Activated T-cell treated with anti-CD3 and anti-CD28 coated beads, Interleukin-2, amount 50 U/mL, for 1 hour (primary cell): ENCODE results near the gene GEMIN7.

Source experiments
- DNase-seq: peaks from one replicate; pipeline ENCODE4 v3.0.0-alpha.2; 2020

The GEMIN7 gene

GRCh38 chr19:45063851-45064801 lies 14.9 kb upstream of the GEMIN7 start:
- DNase-seq, result no peak

GRCh38 chr19:45066921-45067661 lies 12.0 kb upstream of the GEMIN7 start:
- DNase-seq, result no peak

GRCh38 chr19:45068041-45068440 lies 11.0 kb upstream of the GEMIN7 start:
- DNase-seq, result no peak

- no peak for DNase-seq
Measured at GRCh38 chr19:45069056-45069455, 10.0 kb upstream of the GEMIN7 start.

- no peak for DNase-seq
Measured at GRCh38 chr19:45070214-45070613, 8.8 kb upstream of the GEMIN7 start.

- no peak for DNase-seq
Measured at GRCh38 chr19:45070861-45071544, 8.1 kb upstream of the GEMIN7 start.

GRCh38 chr19:45071545-45071938 lies 7.5 kb upstream of the GEMIN7 start:
- no peak for DNase-seq

- no peak for DNase-seq
Measured at GRCh38 chr19:45071969-45072790, 6.9 kb upstream of the GEMIN7 start.

GRCh38 chr19:45074744-45075300 lies 4.2 kb upstream of the GEMIN7 start:
- no peak for DNase-seq

GRCh38 chr19:45075301-45076028 lies 3.6 kb upstream of the GEMIN7 start:
- DNase-seq, result peak; percentile 28

- DNase-seq, result peak; percentile 82
Measured at GRCh38 chr19:45076029-45076850, 2.8 kb upstream of the GEMIN7 start, which contains the start of gene ZNF296. Gene ZNF296, minus strand, starts transcription at chr19:45076478. Its CDS starts 105 bp downstream, at chr19:45076373.

- DNase-seq, result no peak
Measured at GRCh38 chr19:45076851-45077730, 2.0 kb upstream of the GEMIN7 start.

GRCh38 chr19:45078390-45079062 lies 534 bp upstream of the GEMIN7 start:
- no peak for DNase-seq

GRCh38 chr19:45079911-45080370 lies 881 bp downstream of the GEMIN7 start:
- no peak for DNase-seq

- DNase-seq, result no peak
Measured at GRCh38 chr19:45082170-45082569, 3.1 kb downstream of the GEMIN7 start.

GRCh38 chr19:45086480-45086879 lies 7.4 kb downstream of the GEMIN7 start:
- no peak for DNase-seq

- peak; percentile 58 for DNase-seq
Measured at GRCh38 chr19:45087531-45087930, 8.5 kb downstream of the GEMIN7 start.

GRCh38 chr19:45090034-45090433 lies 11.0 kb downstream of the GEMIN7 start:
- DNase-seq, result no peak

- no peak for DNase-seq
Measured at GRCh38 chr19:45090606-45091005, 11.5 kb downstream of the GEMIN7 start.
